Left ventricle myocardium inferior (tissue), 1 donor: ENCODE data around the gene IL6ST. TPM values are rescaled to one million over a fixed set of nuclear protein-coding genes. Genes with fewer than 3 reads are reported as not detected.

Source experiments
- DNase-seq: peaks from one replicate; pipeline ENCODE4 v3.0.0-alpha.2; 2020
- H3K27ac ChIP-seq: fragments of 200-600 bp; replicated peaks from 2 replicates; pipeline ENCODE4 v1.8.0; 2021
- H3K27me3 ChIP-seq: fragments of 200-600 bp; 2 replicates; pipeline ENCODE4 v1.8.0; 2021; ENCODE audit warnings: low read depth
- H3K36me3 ChIP-seq: fragments of 200-600 bp; 2 replicates; pipeline ENCODE4 v1.8.0; 2021
- H3K4me1 ChIP-seq: fragments of 200-600 bp; 2 replicates; pipeline ENCODE4 v1.8.0; 2021
- H3K4me3 ChIP-seq: fragments of 200-600 bp; 2 replicates; pipeline ENCODE4 v1.8.0; 2021; ENCODE audit warnings: mild to moderate bottlenecking, moderate library complexity
- H3K9me3 ChIP-seq: fragments of 200-600 bp; replicated peaks from 2 replicates; pipeline ENCODE4 v1.8.0; 2021
- intact Hi-C: fragments of 100-400 bp; cut with micrococcal nuclease; formaldehyde crosslinking; loops from one replicate; pipeline ENCODE4 v1.11.0; 2022
- total RNA-seq: library from RNA; stranded (reverse); fragmentation: NEBNext Ultra II Directional; extraction: Animal tissue kit (Norgen Biotek cat#: 25700); gene quantifications from one replicate; pipeline ENCODE4 v1.2.1, GENCODE V29; 2021
- TF ChIP-seq, protein P1 (sequence below): fragments of 200-600 bp; IDR thresholded peaks from 2 replicates; pipeline ENCODE4 v1.8.0; 2021; ENCODE audit warnings: antibody characterized with exemption, mild to moderate bottlenecking, borderline replicate concordance
- donor health status: DM: no; HTN: yes; CAD: no; lungs with severe emphysema.

IL6ST gene
- total RNA-seq, 1 donor from 2014 or later: 125 TPM

- H3K4me3 ChIP-seq: no peak overlapping the region
- TF ChIP-seq, protein P1, sequence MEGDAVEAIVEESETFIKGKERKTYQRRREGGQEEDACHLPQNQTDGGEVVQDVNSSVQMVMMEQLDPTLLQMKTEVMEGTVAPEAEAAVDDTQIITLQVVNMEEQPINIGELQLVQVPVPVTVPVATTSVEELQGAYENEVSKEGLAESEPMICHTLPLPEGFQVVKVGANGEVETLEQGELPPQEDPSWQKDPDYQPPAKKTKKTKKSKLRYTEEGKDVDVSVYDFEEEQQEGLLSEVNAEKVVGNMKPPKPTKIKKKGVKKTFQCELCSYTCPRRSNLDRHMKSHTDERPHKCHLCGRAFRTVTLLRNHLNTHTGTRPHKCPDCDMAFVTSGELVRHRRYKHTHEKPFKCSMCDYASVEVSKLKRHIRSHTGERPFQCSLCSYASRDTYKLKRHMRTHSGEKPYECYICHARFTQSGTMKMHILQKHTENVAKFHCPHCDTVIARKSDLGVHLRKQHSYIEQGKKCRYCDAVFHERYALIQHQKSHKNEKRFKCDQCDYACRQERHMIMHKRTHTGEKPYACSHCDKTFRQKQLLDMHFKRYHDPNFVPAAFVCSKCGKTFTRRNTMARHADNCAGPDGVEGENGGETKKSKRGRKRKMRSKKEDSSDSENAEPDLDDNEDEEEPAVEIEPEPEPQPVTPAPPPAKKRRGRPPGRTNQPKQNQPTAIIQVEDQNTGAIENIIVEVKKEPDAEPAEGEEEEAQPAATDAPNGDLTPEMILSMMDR: no peak
- no peaks in the 10 kb centered on the region for H3K27me3 ChIP-seq
- no peaks in the 10 kb centered on the region for H3K9me3 ChIP-seq
- DNase-seq: no peak
- intact Hi-C loops: no loop called here
- H3K27ac ChIP-seq: no peak overlapping the region
- H3K36me3 ChIP-seq: no peaks in the 10 kb centered on the region
- H3K4me1 ChIP-seq: no peaks in the 10 kb centered on the region
Measured at GRCh38 chr5:56010431-56010830, 15.7 kb upstream of the IL6ST start.

- Histone ChIP-seq H3K4me3 (no peak overlapping the region), H3K9me3 (peaks cover 14% of the 10 kb centered on the region), H3K4me1 (no peaks in the 10 kb centered on the region), H3K27me3 (no peaks in the 10 kb centered on the region), H3K27ac (no peak overlapping the region), H3K36me3 (no peaks in the 10 kb centered on the region)
- no peak for DNase-seq
- intact Hi-C loops: no loop called here
- TF ChIP-seq, protein P1: no peak
Measured at GRCh38 chr5:56006600-56006999, 11.8 kb upstream of the IL6ST start.

DNA sequence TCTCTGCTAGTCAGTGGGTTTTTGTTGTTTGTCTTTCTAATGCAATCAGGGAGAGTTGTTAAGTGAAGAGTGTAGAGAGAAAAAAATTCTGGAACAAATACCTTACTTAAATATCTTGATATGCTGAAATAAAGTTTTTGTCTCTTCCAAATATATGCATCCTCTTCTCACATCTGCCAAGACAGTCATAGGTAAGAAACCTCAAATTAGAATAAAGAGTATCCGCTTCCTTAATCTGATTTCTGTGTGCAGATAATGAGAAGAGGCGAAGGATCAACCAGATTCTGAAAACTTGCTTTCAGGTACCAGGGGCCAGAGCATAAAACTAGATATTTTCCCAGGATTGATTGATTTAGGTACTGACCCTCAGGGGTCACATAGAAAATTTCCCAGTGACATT, 11.3 kb upstream of the IL6ST start:
- DNase-seq: no peak
- TF ChIP-seq, protein P1: no peak
- Histone ChIP-seq H3K9me3 (peaks cover 18% of the 10 kb centered on the region), H3K27ac (no peak overlapping the region), H3K4me3 (no peak overlapping the region), H3K27me3 (no peaks in the 10 kb centered on the region), H3K4me1 (no peaks in the 10 kb centered on the region), H3K36me3 (no peaks in the 10 kb centered on the region)
- intact Hi-C loops: no loop called here

GRCh38 chr5:56004874-56005273, 10.1 kb upstream of the IL6ST start:
- intact Hi-C loops: no loop called here
- no peak for DNase-seq
- H3K9me3 ChIP-seq: peaks cover 18% of the 10 kb centered on the region
- H3K36me3 ChIP-seq: no peaks in the 10 kb centered on the region
- H3K27ac ChIP-seq: no peak overlapping the region
- no peaks in the 10 kb centered on the region for H3K4me1 ChIP-seq
- no peaks in the 10 kb centered on the region for H3K27me3 ChIP-seq
- H3K4me3 ChIP-seq: no peak overlapping the region
- TF ChIP-seq, protein P1: no peak

DNA sequence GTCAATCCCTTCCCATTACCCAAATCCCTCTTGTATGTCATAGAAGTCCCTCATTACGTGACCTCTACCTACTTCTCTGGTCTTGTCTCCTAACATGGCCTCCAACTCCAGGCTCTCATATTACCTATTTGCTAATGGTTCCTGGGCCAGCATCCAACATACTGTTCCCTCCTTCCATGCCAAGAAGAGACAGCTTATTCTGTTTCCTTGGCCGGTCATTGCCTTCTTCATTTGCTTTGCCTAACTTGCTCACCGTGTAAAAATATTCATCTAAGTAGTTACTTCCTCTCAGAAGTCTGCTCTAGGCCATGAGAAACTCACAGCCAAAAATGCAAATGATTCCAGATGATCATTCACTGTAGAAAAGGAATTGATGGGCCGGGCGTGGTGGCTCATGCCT, 8.9 kb upstream of the IL6ST start:
- Histone ChIP-seq H3K9me3 (peaks cover 18% of the 10 kb centered on the region), H3K4me3 (no peak overlapping the region), H3K27ac (no peak overlapping the region), H3K27me3 (no peaks in the 10 kb centered on the region), H3K36me3 (no peaks in the 10 kb centered on the region), H3K4me1 (no peaks in the 10 kb centered on the region)
- DNase-seq: no peak
- TF ChIP-seq, protein P1: no peak
- intact Hi-C loops: no loop called here

DNA sequence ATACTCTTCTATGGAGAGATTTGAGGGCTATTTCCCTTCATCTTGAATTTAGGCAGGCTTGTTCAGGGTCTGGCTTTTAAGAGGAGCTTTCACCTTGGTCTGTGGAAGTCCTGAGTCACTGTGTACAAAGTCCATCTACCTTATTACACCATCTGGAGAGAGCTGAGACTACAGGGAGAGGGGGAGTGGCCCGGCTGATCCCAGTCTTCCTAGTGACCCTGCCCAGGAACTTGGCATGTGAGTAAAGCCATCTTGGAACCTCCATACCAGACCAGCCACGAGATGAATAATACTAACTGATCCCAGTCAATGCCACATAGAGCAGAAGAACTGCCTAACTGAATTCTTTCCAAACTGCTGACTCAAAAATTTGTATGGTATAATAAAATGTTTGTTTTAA, 8.4 kb upstream of the IL6ST start:
- Histone ChIP-seq H3K4me3 (no peak overlapping the region), H3K4me1 (no peaks in the 10 kb centered on the region), H3K9me3 (peaks cover 18% of the 10 kb centered on the region), H3K27ac (no peak overlapping the region), H3K36me3 (no peaks in the 10 kb centered on the region), H3K27me3 (no peaks in the 10 kb centered on the region)
- TF ChIP-seq, protein P1: no peak
- intact Hi-C loops: no loop called here
- DNase-seq: no peak
